ENCODE results near the gene TESMIN. TPM values are rescaled to one million over a fixed set of nuclear protein-coding genes. Genes with fewer than 3 reads are reported as not detected.

Gene TESMIN
- total RNA-seq, 2 experiments from 2014 or later: 0.94 to 1.7 TPM

DNA sequence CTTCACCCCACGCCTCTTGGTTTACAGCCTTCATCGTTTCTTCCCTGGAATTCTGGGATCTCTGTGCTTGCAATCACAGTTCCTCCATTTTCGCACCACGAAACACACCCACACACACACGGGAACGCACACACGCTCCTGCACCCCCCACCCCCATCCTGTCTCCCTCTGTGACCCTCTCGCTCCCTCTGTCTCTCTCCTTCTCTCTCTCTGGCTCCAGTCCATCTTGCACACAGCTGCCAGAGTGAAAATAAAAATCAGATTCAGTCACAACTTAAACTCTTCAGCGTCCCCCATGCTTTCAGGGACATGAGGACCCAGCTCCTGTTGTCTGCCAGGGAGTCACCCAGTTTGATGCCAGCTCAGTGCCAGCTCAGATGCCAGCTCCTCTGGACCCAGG lies 64.0 kb downstream of the TESMIN start:
- POLR2A ChIA-PET: no interaction called here
- CTCF ChIA-PET: no interaction called here

DNA sequence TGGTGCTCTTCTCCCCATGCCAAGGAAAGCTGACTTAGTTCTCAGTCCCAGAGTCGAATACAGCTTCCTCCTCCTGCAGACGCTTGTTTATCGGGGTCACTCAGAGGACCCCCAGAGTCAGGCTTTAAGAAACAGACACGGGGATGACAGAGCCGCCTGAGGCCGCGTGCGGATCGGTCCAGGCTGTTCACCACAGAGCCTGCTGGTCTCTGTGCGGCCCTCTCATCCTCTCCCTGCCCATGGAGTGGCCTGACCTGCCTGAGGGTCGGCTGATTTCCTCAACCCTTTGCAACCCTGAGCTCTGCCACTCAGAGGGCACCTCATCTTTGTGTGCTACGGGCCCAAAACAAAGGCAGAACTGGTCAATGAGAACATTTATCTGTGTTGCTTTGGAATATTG lies 64.8 kb downstream of the TESMIN start:
- ChIA-PET CTCF (no interaction called here), POLR2A (no interaction called here)

- ChIA-PET CTCF (no interaction called here), POLR2A (no interaction called here)
These were observed 65.5 kb downstream of the TESMIN start for GRCh38 chr11:68685656-68686380.

GRCh38 chr11:68684385-68685356 lies 66.6 kb downstream of the TESMIN start, which contains the start of gene GAL:
Gene GAL (plus strand): TSS chr11:68684544. CDS start chr11:68684924, 380 bp downstream.
- ChIA-PET CTCF (no interaction called here), POLR2A (no interaction called here)

GRCh38 chr11:68683536-68684384 lies 67.6 kb downstream of the TESMIN start:
- ChIA-PET POLR2A (no interaction called here), CTCF (no interaction called here)

DNA sequence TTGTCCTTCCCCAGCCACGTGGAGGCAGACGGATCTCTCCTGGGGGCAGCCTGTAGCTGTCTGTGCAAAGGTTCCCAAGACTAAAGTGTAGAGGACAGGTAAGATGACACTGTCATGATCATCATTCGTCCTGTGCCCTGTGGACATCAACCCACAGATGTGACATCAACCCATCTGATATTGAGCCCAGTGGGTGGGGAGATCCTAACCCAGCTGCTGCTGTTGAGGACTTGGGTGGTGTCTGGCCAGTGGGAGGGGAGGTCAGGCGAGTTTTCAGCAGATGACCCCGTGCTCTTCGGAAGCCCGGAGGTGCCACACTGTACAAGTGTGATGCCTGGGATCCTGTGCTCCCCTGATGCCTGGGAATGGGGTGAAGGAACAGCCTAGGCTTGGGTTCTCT lies 68.2 kb downstream of the TESMIN start:
- POLR2A ChIA-PET: no interaction called here

DNA sequence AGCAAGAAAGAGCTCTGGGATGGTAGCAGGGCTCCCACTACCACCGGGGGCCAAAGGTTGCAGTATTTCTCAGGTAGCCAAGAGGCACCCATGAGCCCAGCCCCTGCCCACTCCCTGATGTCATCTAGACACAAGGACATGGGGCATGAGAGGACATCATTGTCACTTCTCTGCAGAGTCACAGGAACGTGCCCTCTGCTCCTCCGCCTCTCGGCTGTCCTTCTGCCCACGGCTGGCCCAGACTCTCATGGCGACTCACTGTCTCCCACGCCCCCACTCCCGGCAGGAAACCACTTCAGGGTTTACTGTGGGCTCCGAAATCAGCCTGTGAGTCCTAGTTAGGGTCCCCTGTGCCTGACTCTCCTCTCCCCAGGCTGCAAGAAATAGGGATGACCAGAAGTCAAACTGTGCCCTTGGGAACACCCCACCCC lies 68.8 kb downstream of the TESMIN start:
- ChIA-PET CTCF (no interaction called here), POLR2A (no interaction called here)

More for the DNA sequence above, 68.2 kb downstream of the TESMIN start:
- CTCF ChIA-PET: no interaction called here

- CTCF ChIA-PET: no interaction called here
- POLR2A ChIA-PET: no interaction called here
These were observed 70.6 kb downstream of the TESMIN start for GRCh38 chr11:68680541-68681231.

- CTCF ChIA-PET: no interaction called here
- POLR2A ChIA-PET: no interaction called here
These were observed 73.3 kb downstream of the TESMIN start for GRCh38 chr11:68678031-68678441.

GRCh38 chr11:68677432-68677831 lies 73.9 kb downstream of the TESMIN start:
- CTCF ChIA-PET: no interaction called here
- POLR2A ChIA-PET: no interaction called here

DNA sequence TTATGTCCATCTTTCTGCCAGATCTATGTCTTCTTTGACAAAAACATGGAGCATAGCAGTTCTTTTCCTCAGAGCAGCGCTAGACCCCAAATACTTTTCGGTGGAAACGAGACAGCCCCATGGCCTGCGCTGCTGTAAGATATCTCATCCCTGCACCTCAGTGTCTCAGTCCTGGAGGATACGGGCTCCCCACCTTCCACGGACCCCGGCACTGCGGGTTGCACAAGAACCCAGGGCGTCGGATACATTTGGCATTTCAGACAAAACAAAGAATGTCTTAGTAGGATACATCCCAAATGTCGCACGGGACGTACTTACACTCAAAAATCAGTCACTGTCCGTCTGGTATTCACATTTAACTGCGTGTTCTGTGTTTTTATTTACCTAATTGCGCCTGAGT lies 76.9 kb downstream of the TESMIN start:
- CTCF ChIA-PET: no interaction called here
- POLR2A ChIA-PET: no interaction called here

- ChIA-PET CTCF (interaction anchor here (1.0 kb wide), 1 partner anchor 170 kb away, joined by 4 read pairs; no protein-coding TSS in a partner anchor), POLR2A (no interaction called here)
These were observed 77.3 kb downstream of the TESMIN start for GRCh38 chr11:68673991-68674390.

DNA sequence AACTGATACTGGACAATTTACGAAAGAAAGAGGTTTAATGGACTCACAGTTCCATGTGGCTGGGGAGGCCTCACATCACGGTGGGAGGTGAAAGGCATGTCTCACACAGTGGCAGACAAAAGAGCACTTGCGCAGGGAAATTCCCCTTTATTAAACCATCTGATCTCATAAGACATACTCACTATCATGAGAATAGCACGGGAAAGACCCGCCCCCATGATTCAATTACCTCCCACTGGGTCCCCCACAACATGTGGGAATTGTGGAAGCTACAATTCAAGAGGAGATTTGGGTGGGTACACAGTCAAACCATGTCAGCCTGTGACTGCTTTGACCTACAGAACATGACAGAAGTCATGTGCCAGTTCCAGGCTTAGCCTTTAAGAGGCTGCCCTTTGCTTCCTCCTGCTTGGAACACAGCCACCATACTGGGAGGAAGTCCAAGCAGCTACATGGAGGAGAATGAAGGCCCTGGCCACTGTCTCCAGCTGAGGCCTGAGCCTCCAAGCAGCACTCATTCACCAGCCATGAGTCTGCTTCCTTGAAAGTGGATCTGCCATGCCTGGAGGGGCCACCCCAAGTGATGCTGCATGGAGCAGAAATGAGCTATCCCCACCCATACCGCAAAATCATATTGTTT lies 77.9 kb downstream of the TESMIN start:
- CTCF ChIA-PET: interaction anchor here (1.0 to 1.6 kb wide), 2 partner anchors 31 to 171 kb away, joined by 3 to 4 read pairs; no protein-coding TSS in a partner anchor
- POLR2A ChIA-PET: no interaction called here

DNA sequence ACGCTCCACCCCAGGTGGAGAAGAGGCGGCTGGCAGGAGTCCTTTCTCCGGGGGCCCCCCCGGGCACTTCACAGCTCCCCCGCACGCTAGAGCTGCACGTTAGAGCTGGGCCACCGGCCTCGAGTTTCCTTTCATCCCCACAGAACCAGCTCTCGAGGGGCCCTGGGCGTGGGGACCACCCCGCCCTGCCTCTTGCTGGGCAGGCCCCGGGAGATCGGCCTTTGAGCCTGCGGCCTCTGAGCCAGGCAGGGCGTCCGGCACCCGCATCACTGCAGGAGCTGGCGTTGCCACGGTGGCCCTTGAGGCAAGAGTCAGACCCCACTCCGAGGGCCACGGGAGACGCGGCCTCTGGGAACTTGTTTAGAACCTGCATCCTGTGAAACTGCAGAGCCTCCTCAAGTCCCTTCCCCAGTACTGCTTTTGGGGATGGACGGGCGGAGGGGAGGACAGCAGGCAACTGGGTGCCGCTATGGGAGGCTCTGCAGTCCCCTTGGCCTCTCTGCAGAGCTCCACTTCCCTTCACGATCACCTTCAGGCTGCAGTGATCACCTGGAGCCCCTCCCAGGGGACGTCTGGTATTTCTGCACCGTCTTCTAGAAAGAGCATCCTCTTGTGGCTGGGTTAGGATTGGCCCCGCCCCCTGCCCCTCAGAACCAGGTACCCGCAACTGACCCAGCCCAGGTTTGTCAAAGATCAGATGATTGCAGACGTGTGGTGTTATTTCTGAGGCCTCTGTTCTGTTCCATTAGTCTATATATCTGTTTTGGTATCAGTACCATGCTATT lies 80.9 kb downstream of the TESMIN start:
- ChIA-PET POLR2A (no interaction called here), CTCF (no interaction called here)

GRCh38 chr11:68669301-68670090 lies 81.8 kb downstream of the TESMIN start:
- CTCF ChIA-PET: interaction anchor here (0.6 kb wide), 1 partner anchor 100 kb away, joined by 3 read pairs; no protein-coding TSS in a partner anchor
- POLR2A ChIA-PET: no interaction called here

- CTCF ChIA-PET: no interaction called here
These were observed 83.5 kb downstream of the TESMIN start for GRCh38 chr11:68667511-68668500.

More at GRCh38 chr11:68667511-68668500, 83.5 kb downstream of the TESMIN start:
- POLR2A ChIA-PET: no interaction called here

All from activated CD8-positive, alpha-beta memory T cell treated with anti-CD3 and anti-CD28 coated beads for 36 hours (primary cell).